ENCODE measurements around the gene WNK2. TPM values are rescaled to one million over a fixed set of nuclear protein-coding genes. Genes with fewer than 3 reads are reported as not detected.

The WNK2 gene
- total RNA-seq, 1 donor from 2014 or later, result 336 TPM

GRCh38 chr9:93191354-93191660, 7.4 kb downstream of the WNK2 start:
- TF ChIP-seq CTCF (IDR thresholded peaks at IDR 0.05; ENCODE audit: partially characterized antibody, unreplicated experiment), result no peak
- peak overlapping the region; percentile 12 for H3K4me3 Mint-ChIP-seq (ENCODE audit: unreplicated experiment)
- DNase-seq, result no peak
- peaks cover 61% of the 10 kb centered on the region for H3K4me1 Mint-ChIP-seq (ENCODE audit: low read depth, unreplicated experiment)
- peaks cover 10% of the 10 kb centered on the region for H3K27me3 Mint-ChIP-seq (ENCODE audit: unreplicated experiment)
- H3K27ac Mint-ChIP-seq (ENCODE audit: unreplicated experiment), result peak overlapping the region; percentile 66
- H3K36me3 Mint-ChIP-seq (ENCODE audit: unreplicated experiment), result no peaks in the 10 kb centered on the region
- H3K9me3 Mint-ChIP-seq (ENCODE audit: unreplicated experiment), result peaks cover 6% of the 10 kb centered on the region

- H3K27me3 Mint-ChIP-seq (ENCODE audit: unreplicated experiment), result peaks cover 3% of the 10 kb centered on the region
- peak overlapping the region; percentile 83 for H3K4me3 Mint-ChIP-seq (ENCODE audit: unreplicated experiment)
- peak overlapping the region; percentile 87 for H3K27ac Mint-ChIP-seq (ENCODE audit: unreplicated experiment)
- no peaks in the 10 kb centered on the region for H3K36me3 Mint-ChIP-seq (ENCODE audit: unreplicated experiment)
- peaks cover 60% of the 10 kb centered on the region for H3K4me1 Mint-ChIP-seq (ENCODE audit: low read depth, unreplicated experiment)
- no peak for TF ChIP-seq CTCF (IDR thresholded peaks at IDR 0.05; ENCODE audit: partially characterized antibody, unreplicated experiment)
- DNase-seq, result no peak
- H3K9me3 Mint-ChIP-seq (ENCODE audit: unreplicated experiment), result peaks cover 4% of the 10 kb centered on the region
Observed at GRCh38 chr9:93192721-93193387, 8.9 kb downstream of the WNK2 start.

DNA sequence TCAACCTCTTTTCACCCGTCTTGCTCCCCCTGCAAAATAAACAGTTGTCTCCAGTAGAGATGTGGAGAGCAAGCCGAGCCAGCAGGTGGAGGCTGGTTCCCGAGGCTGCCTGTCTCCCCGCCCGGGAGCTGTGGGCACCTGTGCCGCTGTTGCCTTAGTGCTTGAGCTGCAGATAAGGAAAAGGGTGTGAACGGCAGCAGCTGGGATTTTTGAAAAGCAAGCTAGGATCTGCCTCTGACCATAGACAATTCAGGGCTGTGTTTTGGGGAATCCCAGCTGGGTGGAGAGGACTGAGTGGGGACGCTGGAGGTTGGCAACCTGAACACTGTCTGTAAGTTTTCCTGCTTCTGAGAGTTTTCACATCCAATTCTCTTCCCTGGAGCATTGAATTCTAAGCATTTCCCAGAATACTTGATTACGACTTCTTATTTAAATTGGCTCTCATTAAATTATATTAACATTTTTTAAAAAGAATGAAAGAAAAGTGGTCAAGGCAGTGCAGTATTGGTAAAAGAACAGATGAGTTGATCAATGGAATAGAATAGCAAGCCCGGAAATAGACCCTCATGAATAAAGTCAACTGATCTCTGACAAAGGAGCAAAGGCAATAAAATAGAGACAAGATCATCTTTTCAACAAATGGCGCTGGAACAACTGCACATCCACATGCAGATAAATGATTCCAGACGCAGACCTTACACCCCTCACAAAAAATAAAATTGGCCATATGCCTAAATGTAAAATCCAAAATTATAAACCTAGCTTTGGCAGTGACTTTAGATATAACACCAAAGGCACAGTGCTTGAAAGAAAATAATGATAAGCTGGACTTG, 9.7 kb downstream of the WNK2 start:
- Mint-ChIP-seq H3K4me3 (ENCODE audit: unreplicated experiment) (peak overlapping the region; percentile 83), H3K27me3 (ENCODE audit: unreplicated experiment) (peaks cover 3% of the 10 kb centered on the region), H3K27ac (ENCODE audit: unreplicated experiment) (peak overlapping the region; percentile 97), H3K9me3 (ENCODE audit: unreplicated experiment) (peaks cover 4% of the 10 kb centered on the region), H3K4me1 (ENCODE audit: low read depth, unreplicated experiment) (peaks cover 56% of the 10 kb centered on the region), H3K36me3 (ENCODE audit: unreplicated experiment) (no peaks in the 10 kb centered on the region)
- no peak for DNase-seq
- no peak for TF ChIP-seq CTCF (IDR thresholded peaks at IDR 0.05; ENCODE audit: partially characterized antibody, unreplicated experiment)

GRCh38 chr9:93194221-93194625, 10.3 kb downstream of the WNK2 start:
- Mint-ChIP-seq H3K4me3 (ENCODE audit: unreplicated experiment) (peak overlapping the region; percentile 83), H3K4me1 (ENCODE audit: low read depth, unreplicated experiment) (peaks cover 50% of the 10 kb centered on the region), H3K27me3 (ENCODE audit: unreplicated experiment) (peaks cover 3% of the 10 kb centered on the region), H3K36me3 (ENCODE audit: unreplicated experiment) (no peaks in the 10 kb centered on the region), H3K9me3 (ENCODE audit: unreplicated experiment) (peaks cover 4% of the 10 kb centered on the region), H3K27ac (ENCODE audit: unreplicated experiment) (peak overlapping the region; percentile 97)
- no peak for TF ChIP-seq CTCF (IDR thresholded peaks at IDR 0.05; ENCODE audit: partially characterized antibody, unreplicated experiment)
- no peak for DNase-seq

- no peaks in the 10 kb centered on the region for H3K36me3 Mint-ChIP-seq (ENCODE audit: unreplicated experiment)
- H3K4me3 Mint-ChIP-seq (ENCODE audit: unreplicated experiment), result peak overlapping the region; percentile 65
- TF ChIP-seq CTCF (IDR thresholded peaks at IDR 0.05; ENCODE audit: partially characterized antibody, unreplicated experiment), result no peak
- no peak for DNase-seq
- peaks cover 4% of the 10 kb centered on the region for H3K9me3 Mint-ChIP-seq (ENCODE audit: unreplicated experiment)
- peaks cover 3% of the 10 kb centered on the region for H3K27me3 Mint-ChIP-seq (ENCODE audit: unreplicated experiment)
- peaks cover 48% of the 10 kb centered on the region for H3K4me1 Mint-ChIP-seq (ENCODE audit: low read depth, unreplicated experiment)
- H3K27ac Mint-ChIP-seq (ENCODE audit: unreplicated experiment), result peak overlapping the region; percentile 97
Observed at GRCh38 chr9:93194641-93195040, 10.7 kb downstream of the WNK2 start.
